Activated T-cell treated with anti-CD3 and anti-CD28 coated beads for 24 hours (primary cell): Measurements from ENCODE around the gene TAS2R50.

Experiments
- DNase-seq: peaks from one replicate; pipeline ENCODE4 v3.0.0-alpha.2; 2020; ENCODE audit warnings: low read depth

TAS2R50 gene

DNA sequence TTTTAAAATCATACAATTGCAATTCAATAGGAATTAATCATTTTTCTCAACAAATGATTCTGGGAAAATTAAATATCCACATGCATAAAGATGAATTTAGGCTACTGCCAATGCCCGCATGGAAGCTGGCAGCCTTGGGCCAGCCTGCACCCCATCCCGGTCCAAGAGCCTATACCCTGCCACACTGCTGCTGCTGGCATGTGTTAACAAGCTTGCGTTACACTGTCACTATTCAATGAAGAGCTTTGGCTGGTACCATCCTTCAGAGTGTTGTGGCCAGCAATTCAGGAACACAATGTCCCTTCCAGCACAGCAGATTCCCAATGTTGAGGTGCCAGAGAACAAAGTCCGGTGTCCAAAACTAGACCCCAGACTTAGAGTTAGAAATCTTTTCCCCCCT lies 34.1 kb downstream of the TAS2R50 start:
- DNase-seq, result no peak

DNA sequence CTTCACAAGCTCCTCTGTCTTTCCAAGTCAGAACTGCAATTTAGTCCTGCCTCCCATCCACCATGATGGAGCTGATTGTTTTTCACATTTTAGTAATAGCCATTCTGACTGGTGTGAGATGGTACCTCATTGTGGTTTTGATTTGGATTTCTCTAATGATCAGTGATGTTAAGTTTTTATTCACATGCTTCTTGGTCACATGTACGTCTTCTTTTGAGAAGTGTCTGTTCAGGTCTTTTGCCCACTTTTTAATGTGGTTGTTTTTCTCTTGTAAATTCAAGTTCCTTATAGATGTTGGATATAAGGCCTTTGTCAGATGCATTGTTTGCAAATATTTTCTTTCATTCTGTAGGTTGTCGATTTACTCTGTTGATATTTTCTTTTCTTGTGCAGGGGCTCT lies 43.5 kb downstream of the TAS2R50 start:
- no peak for DNase-seq

DNA sequence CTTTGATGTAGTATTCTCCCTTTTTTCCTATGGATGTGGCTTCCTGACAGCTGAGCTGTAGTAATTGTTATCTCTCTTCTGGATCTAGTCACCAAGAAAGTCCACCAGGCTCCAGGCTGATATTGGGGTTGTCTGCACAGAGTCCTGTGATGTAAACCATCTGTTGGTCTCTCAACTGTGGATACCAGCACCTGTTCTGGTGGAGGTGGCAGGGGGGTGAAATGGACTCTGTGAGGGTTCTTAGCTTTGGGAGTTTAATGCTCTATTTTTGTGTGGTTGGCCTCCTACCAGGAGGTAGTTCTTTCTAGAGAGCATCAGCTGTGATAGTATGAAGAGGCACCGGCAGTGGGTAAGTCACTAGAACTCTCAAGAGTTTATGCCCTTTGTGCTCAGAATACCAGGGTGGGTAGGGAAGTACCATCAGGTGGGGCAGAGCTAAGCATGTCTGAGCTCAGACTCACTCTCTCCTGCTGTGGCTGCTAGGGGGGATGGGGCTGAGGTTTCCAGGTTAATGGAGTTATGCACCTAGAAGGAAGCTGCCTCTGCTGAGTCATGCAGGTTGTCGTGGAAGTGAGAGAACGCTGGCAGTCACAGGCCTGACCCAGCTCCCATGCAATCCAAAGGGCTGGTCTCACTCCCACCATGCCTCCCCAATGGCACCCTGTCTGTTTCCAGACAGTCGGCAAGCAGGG lies 44.6 kb downstream of the TAS2R50 start:
- DNase-seq, result no peak

DNA sequence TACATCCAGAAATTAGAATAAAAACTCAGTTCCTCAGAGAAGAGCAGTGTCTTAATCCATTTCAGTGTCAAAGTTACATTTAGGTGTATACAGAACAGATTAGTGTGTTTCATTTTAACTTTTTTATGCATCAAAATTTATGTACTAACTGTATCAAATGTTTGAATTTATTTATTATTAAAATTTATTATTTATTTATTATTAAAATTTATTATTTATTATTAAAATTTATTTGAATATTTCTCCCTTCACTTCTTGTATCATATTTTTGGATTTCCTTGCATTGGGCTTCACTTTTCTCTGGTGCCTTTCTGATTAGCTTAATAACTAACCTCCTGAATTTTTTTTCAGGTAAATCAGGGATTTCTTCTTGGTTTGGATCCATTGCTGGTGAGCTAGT lies 45.3 kb downstream of the TAS2R50 start:
- no peak for DNase-seq

DNA sequence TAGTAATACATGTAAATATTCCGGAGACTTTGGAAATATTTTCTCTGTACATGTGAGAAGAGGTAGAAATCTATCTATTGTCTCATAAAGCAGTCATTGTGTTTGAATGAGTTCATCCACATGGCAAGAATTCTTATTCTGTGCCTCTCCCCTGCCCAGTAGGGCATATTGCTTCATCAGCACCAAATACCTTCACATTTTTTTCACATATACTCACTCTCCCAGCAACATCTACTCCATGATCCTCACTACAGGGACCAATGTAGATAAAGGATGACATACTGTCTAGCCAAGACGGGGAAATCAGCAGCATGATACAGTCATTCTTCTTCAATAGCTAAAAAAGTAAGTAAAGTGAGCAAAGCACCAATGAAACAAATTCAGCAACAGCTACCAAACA lies 46.3 kb downstream of the TAS2R50 start:
- DNase-seq, result no peak

DNA sequence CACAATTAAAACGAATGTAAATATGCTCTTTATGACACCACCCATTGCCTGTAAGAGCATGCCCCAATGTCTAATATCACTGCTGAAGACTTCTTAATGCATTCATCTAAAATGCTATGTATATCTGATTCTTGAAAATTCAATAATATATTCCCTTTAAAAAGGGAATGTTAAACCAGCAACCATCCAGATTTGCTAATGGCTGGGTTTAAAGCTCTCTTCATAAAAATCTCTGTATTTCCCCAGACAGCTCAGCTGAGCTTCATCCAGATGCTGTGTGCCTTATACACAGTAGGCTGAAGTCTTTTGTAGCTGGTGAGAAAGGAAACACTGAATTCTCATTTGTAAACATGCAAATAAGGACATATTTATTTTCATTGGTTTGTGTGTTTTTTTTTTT lies 47.5 kb downstream of the TAS2R50 start, which contains the start of gene TAS2R14:
TSS of gene TAS2R14 (minus strand) at position 101 of the 400 bp plus-strand sequence. CDS start at position 45, 56 bp downstream.
- no peak for DNase-seq

DNA sequence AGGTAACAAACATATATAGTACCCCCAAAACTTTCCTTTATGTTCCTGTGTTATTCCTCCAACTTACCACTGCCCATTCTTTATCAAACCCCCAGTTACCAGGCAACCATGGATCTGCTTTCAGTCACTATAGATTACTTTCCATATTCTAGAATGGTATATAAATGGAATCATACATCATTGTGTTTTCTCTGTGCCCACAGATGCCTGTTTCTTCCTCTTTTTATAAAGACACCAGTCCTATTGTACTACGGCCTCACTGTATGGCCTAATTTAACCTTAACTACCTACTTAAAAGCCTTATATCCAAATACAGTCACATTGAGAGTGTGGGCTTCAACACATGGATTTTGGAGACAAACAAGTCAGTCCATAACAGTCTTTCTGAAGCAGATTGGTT lies 50.2 kb downstream of the TAS2R50 start:
- DNase-seq, result no peak
